TTC549 (cell line): Measurements from ENCODE around the gene MSRB2.
"Not testable (repeated sequence)": the region's sequence is repeated elsewhere in the genome, so short reads cannot be mapped to it uniquely, and the experiment has no call there.

Experiments used
- FAIRE-seq: peaks from 2 replicates; lab custom pipeline; 2012; peaks lifted over from hg19 to GRCh38; lab: Jason Lieb, UNC

MSRB2 gene

DNA sequence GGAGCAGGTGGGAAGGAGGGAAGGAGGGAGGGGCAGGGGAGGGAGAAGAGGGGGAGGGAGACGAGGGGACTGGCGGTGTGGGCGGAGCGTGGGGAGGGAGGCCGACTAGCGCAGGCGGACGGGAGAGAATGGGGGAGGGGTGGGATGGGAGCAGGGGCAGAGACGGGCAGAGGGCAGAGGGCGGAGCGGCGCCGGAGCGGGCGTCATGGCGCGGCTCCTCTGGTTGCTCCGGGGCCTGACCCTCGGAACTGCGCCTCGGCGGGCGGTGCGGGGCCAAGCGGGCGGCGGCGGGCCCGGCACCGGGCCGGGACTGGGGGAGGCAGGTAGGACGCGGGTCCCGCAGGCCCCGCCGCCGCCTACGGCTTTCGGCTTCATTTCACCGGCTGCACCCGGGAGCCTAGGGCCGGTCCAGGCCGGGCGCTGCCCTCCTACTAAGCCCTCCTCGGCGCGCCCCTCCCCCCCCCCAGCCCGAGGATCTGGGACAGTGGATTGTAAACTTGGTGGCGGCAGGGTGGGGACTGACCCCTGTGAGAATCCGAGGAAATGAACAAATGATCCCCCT, at the start of gene MSRB2:
Gene MSRB2 (plus strand): TSS at position 176 of the 562 bp plus-strand sequence. CDS start 30 bp downstream, at position 206.
- no peak for FAIRE-seq

DNA sequence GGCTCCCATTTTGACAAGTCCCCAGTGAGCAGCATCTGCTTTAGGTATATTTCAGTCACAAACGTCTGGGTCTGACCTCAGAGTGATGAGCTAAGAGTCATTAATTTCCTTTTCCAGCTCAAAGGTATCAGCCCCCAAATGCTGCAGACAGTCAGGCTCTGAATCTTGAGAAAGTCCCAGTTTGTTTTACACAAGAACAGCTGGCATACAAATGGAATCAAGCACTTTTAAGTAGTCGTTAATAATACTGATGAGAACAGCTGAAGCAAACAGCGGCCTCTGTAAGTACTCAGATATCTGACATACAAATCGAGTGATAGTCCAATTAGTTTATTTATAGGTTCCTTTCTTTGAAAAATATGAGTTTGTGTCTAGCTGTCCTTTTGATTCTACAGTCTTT, 49.4 kb upstream of the MSRB2 start:
- FAIRE-seq = no peak

DNA sequence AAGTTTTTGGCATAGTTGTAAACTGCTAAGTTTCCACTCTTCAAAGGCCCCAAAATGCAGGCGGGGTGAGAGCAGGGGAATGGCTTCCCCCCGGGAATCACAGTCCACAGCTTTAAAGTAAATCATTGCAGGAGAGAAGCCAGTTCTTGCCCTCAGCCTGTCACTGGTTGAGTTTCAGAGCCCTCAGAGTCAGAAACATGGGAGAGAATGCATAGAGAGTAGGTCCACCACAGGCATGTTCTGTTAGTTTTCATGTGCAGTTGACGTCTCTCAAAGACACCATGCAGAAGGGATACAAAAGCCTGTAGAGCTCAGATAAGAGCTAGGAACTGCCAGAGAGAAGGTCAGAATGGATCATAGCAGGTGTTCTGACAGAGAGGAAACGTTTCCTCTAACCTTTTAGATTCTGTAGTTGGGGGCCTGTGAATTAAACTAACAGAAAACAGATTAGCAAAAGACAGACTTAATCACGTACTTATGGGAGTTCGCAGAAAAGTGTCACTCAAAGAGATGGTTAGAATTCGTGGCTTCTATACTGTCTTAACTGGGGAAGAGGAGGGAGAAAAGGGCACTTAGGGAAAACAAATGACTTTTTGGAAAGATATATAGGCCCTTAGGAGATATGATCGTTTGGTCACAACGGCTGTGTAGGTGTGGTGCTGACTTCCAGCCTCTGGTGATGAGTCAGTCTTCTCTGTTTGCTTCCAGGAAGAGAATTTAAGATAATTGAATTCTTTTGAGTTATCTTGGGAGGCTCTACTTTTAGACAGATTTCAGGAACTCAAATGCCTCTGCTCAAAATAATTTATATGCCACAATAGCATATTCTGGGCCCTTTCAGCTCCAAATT, 48.0 kb upstream of the MSRB2 start:
- no peak for FAIRE-seq

DNA sequence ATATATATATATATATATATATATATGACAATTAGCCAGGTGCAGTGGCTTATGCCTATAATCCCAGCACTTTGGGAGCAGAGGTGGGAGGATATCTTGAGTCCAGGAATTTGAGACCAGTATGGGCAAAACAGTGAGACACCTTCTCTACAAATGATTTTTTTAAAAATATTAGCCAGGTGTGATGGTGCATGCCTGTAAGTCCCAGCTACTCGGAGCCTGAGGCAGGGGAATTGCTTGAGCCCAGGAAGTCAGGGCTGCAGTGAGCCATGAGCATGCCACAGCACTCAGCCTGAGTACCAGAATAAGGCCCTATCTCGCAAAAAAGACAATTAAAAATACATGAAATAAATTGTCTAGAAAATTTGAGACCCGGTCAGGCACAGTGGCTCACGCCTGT, 47.2 kb upstream of the MSRB2 start:
- FAIRE-seq = no peak

DNA sequence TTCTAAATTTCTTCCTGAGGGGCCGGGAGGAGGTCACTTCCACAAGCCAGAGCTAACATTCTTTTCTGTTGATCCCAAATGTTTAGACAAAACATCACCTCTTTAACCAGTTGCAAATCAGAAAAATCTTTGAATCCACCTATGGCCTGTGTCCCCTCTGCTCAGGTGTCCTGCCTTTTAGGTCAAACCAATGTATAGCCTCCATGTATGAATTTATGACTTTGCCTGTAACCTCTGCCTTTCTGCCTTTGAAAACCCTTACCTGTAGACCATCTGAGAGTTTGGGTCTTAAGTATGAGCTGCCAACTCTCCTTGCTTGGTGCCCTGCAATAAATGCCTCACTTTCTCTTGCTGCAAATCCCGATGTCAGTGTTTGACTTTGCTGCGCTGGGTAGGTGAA, 44.1 kb upstream of the MSRB2 start:
- no peak for FAIRE-seq

DNA sequence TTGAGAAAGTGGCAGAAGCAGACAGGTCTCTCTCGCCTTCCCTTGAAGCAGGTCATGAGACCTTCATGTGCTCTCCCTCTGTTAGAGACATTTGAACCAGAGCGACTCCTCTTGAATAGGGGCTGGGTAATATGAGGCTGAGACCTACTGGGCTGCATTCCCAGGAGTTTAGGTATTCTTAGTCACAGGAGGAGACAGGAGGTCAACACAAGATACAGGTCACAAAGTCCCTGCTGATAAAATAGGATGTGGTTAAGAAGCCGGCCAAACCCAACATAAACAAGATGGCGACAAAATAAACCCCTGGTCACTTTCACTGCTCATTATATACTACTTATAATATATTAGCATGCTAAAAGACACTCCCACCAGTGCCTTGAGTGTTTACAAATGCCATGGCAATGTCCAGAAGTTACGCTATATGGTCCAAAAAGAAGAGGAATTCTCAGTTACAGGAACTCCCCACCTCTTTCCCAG, 43.5 kb upstream of the MSRB2 start:
- FAIRE-seq = no peak

DNA sequence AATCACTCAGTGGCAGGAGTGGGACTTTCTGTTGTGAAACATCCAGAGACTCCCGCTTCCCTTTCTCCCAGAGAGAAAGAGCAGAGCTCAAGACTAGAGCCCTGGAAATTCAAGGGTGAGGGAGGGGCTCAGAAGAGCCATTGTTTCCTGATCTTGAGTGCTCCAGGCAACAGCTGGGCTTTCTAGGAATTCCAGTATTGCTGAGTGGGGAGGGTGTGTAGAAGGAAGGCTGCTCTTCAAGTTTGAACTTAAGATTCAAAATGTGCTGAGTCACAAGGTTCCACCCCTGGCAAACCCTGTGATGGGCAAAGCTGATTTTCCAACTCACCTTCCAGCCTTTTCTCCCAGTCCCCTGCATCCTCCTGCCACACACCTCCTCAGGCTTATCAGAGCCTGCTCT, 42.3 kb upstream of the MSRB2 start:
- no peak for FAIRE-seq

DNA sequence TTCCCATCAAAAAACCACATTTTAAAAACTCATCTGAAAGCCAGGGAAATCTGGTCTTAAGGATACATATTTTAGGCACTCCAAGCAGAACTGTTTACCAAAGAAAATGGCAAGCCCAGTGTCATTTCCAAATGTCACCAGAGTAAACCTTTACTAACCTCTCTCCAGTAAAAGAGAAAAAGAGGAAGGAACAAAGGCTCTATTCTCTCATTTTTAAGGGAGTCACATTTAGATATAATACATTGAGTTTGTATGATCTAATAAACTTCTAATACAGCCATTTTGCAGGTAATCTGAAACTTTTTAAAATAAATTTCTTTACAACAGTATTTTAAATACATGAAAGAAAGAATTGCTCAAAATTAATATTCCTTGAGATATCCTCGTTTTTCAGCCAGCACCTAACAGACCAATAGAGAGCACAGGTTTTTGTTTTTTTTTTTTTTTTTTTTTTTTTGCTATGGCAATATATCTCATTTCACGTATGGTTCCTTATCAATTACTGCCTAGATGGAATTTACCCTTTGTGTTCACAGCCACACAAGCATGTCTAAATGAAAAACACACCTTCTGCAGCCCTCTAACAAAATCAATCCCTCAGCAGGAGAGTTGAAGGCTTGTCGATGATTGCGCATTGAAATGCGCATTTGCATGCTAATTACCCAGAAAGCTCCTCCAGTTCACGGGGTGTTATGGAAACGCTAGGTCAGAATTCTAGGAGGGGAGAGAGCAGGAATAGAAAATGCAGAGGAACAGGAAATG, 39.8 kb upstream of the MSRB2 start:
- FAIRE-seq = no peak

DNA sequence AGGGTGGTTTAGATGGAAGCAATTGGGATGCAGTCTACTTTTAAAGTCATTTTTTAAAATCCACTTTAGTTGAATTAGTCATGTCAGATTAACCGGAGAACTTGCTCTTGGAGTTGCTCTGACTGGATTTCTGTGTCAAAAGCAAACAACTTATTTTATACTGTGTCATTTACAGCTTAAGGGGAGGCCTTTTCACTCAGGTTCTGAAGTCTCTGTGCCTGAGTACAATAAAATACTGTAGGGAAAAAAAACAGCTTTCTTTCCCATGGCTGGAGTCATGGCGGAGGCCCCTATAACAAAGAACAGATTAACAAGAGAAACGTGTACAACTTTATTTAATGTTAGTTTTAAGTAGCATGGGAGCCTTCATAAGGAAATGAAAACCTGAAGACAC, 39.2 kb upstream of the MSRB2 start:
- FAIRE-seq = no peak

DNA sequence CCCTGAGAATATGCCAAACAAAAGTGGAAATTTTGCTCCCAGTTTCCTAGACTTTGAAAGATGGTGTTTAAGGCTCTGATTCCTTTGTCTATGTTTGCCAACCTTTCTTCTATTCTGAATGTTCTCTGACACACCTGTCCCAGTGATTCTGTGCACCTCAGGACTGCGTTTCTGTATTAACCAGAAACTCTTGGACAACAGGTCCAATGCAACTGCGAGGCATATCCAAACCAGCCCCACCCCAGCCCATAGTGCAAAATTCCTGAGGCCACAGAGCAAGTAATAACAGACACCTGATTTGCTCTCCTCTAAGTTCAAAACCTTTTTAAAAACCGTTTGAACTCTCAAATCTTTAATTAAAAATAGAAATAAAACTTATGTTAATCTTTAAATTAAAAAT, 37.0 kb upstream of the MSRB2 start:
- no peak for FAIRE-seq

DNA sequence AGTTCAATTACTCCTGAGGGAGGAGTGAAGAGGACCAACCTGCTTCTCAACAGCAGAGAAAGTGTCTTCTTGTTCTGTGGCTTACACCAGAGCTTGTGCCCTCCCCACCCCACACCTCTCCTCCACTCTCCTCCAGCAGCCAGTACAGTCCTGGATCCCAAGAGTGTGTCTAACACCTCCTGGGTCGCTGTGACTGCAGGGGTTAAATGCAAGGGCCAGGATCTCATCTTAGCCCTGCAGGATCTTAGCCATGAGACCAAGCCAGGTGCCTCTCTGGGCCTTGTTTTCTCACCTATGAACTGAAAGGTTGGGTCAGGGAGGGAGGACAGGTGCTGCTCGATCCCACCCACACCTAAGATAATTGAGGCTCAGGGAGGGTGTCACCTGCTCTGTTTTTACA, 34.5 kb upstream of the MSRB2 start:
- FAIRE-seq = no peak

DNA sequence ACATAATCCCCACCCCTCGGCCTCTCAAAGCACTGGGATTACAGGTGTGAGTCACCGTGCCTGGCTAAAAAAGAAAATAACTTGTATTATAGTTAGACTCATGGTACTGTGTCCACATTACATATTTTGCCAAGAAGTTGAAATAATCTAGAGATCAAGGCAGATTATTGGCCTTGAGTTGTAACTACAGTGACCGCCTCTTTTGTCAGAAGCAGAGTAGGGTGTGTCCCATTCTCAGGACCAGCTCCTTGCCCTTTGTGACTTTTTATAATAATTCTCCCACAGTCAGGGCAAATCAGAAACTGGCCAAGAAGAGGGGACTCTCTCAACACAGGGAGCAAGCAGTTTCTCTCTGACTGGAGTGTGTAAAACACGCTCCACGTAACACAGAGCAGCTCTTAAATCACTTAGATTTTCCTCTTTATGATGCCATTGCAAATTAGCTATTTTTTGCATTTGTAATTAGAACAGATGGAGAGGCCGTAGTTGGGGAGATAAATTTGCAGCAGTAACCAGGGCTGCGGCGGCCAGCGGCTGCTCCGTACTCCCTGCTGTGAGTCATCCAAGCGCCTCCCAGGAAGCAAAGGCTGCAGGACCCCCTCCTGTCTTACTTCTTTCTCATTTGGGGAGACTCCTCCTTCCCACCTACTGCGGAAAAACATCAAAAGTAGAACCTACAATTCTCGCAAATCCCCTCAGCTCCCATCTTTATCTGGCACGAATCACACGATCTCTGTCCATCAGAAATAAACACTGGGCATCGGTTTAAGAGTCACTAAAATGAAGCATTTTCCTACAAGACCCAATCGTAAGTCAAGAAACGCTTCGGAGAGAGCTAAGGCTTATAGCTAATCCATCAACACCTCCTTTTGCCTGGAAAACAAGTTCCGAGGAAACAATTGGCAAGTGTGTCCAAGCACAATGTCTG, 32.1 kb upstream of the MSRB2 start:
- no peak for FAIRE-seq

DNA sequence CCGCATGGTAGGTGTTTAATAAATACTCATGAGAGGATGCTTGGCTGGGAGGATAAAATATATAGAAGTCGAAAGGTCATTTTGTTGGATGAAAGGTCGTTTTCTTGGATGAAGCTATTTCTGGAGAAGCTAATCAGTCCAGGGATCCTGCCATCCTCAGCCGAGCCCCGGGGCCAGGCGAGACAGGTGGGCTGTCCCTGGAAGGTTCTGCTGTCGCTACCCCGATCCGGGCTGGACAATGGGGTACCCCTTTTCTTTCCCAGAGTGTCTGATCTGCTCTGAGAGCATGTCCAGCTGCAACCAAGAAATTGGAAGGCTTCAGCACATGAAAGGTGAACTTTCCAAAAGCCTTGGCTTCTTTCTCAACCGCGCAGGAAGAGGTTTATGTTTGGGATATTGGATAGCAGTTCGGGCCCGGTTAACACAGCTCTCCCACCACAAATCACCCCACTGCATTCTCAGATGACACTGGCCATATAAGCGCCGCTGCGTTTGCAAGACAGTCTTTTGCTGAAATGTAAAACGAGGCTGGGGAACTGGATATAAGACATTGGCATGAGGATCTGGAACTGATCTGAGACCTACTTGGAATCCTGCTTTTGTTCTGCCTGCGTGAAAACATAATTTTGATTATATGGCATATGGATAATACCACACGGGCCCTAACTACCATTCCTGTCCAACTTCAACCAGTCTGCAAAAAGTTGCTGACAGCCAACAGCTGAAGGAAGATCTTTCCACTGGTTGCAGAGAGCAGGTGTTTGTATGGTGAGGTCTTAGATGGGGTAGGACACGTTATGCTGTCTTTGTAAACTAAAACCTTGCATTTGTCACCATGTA, 31.2 kb upstream of the MSRB2 start:
- FAIRE-seq = no peak

DNA sequence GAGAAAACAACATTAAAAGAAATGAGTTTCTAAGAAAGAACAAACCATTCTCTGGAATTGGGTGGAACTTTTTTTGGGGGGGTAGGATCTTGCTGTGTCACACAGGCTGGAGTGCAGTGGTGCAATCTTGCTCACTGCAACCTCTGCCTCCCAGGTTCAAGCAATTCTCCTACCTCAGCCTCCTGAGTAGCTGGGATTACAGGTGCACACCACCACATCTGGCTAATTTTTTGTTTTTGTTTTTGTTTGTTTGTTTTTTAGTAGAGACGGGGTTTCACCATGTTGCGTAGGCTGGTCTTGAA, 30.6 kb upstream of the MSRB2 start:
- not testable (repeated sequence) for FAIRE-seq

DNA sequence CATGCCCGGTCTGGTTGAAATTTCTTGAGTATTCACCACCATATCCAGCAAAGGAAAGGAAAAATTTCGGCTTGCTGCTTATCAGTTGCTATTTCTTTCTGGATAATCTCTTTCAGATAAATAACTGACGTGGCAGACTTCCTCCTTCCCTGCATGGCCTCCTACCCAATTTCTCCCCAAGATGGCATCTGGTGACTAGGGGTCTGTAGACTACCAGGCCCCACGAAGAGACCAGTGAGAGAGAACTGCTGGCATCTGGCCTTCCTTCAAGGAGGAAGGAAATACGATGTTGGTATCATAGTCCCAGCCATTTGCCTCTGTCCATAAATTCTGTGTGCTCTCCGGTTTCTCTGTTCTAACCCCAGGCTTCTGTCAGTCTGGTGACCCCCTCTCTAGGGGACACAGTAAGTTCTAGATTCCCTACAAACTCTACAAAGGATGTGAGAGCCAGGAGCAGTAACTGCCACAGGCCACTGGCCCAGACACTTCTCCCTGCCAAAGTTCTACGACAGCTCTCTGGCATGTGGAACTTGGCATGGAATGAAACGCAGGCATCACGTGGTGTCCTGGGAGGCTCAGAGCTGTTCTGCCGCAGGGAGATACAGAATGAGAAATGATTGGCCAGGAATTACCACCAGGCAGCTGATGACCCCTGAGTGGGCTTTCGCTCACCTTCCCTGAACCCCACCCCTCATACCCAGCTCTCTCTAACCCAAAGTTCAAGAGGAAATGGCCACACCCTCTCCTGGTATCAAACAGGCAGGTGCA, 30.0 kb upstream of the MSRB2 start:
- no peak for FAIRE-seq

DNA sequence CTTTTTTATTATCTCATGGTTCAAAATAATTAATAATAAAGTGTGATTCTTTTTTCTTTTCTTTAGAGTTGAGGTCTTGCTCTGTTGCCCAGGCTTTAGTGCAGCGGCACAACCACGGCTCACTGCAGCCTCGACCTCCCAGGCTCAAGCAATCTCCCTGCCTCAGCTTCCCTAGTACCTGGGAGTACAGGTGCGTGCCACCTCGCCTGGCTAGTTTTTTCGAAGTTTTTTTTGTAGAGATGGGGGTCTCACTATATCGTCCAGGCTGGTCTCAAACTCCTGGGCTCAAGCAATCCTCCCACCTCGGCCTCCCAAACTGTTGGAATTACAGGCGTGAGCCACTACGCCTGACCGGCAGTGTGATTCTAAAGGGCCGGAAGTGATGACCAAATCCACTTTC, 28.0 kb upstream of the MSRB2 start:
- no peak for FAIRE-seq

DNA sequence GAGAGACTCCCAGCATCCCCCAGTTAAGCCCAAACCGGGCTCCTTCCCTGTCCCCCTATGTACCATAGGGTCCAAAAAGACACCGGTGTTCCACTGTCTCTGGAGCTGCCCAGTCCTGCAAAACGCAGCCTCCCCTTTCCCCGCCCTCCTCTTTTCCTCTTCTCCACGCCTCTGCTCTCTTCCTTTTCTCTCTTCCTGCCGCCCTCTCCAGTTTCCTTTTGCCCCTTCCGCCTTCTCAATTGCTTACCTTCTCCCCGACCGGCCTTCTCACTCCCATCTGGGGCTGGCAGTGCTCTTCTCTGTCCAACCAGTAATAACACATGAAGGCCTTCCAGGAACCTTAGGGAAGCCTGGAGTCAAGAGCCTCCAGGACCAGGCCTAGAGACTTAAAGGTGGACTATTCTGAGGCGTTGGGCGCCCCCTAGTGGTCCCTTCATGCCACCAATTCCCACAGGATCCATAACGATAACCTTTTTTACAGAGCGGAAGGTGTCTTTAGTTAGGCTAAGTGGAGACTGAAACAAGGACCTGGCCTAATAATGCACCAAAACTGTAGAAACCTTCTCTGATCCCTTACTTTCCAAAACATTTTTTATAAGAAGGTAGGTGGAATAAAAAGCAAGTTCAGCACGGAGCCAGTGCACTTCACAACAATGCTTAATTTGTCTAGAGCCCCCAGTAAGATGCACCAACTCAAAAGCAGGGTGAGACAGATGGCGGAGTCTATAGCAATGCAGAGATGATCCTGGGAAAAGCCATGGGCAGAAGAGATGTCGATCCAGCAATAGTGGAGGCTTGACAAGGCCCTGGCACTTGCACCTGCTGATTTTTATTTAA, 27.2 kb upstream of the MSRB2 start:
- FAIRE-seq = peak; percentile 28

DNA sequence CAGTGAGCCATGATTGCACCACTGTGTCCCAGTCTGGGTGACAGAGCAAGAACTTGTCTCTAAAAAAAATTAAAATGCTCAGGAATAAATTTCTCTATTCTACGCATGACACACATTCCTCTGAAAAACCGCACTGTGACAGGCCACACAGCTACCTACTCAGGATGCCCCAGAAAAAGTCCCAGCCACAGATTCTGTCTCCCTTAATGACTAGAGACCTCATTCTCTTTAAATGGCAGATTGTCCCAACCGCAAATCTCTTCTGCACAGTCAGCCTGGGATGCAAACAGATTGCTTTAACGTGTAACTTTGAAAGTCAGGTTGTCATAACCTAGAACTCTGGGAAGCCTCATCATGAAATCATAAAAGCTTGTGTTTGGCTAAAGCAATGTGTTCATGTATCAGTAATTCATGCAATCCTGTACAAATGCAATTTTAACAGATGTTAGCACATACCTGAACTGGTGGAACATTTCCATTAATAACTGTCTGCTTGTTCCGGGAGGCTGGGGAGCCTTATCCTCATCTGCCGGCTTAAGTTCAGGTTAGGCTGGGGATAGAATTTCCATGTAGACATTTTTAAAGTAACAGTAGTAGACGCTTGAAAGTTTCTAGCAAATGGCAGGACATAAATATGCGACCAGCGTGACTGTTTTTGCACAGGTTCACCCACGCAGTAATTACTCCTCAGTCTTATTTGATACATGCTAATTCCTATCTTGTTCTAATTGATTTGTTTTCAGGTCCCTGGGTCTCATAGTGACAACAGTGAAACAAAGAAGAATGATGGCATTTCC, 26.2 kb upstream of the MSRB2 start:
- FAIRE-seq = no peak
